ES-I3 (cell line): ENCODE results near the gene MGAT5B.

Experiments used
- H3K36me3 ChIP-seq: 2 replicates; pipeline ENCODE4 v1.6.1; 2013; ENCODE audit warnings: mild to moderate bottlenecking, low read length, control low read depth, moderate library complexity; ENCODE audit not compliant: insufficient read depth
- H3K4me1 ChIP-seq: 2 replicates; pipeline ENCODE4 v1.6.1; 2013; ENCODE audit warnings: mild to moderate bottlenecking, control low read depth, low read length; ENCODE audit not compliant: insufficient read depth
- H3K9ac ChIP-seq: 2 replicates; pipeline ENCODE4 v1.6.1; 2013; ENCODE audit warnings: low read depth, mild to moderate bottlenecking, low read length, moderate library complexity
- H3K9me3 ChIP-seq: 2 replicates; pipeline ENCODE4 v1.6.1; 2013; ENCODE audit warnings: mild to moderate bottlenecking, low read length, moderate library complexity; ENCODE audit not compliant: control insufficient read depth, insufficient read depth

MGAT5B gene

GRCh38 chr17:76878568-76878967, 10.4 kb downstream of the MGAT5B start:
- H3K4me1 ChIP-seq, result peaks cover 9% of the 10 kb centered on the region; the same call in 1 of the 2 replicates
- H3K36me3 ChIP-seq, result no peaks in the 10 kb centered on the region; the same call in 1 of the 2 replicates

DNA sequence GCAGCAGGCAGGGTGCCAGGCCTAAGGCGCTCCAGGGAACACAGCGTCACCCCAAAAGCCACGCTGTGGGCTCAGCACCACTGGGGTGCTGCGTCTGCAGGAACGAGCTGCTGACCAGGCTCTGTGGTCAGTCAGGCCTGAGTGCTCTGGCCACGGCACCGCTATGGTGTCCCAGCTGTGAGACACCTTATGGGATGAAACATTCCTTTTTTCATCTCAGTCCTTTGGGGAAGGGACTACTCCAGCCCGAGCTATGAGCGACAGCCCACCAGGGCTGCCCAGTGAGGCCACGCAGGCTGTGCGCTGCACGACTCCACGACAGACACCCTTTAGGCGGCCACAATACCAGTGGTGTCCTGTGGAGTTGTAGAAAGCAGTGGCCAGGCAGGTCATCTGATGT, 11.1 kb downstream of the MGAT5B start:
- Histone ChIP-seq H3K4me1 (peaks cover 9% of the 10 kb centered on the region; the same call in 1 of the 2 replicates), H3K36me3 (no peaks in the 10 kb centered on the region; the same call in 1 of the 2 replicates), H3K9ac (no peak overlapping the region), H3K9me3 (no peaks in the 10 kb centered on the region)

More at GRCh38 chr17:76878568-76878967, 10.4 kb downstream of the MGAT5B start:
- Histone ChIP-seq H3K9ac (no peak overlapping the region), H3K9me3 (no peaks in the 10 kb centered on the region)

DNA sequence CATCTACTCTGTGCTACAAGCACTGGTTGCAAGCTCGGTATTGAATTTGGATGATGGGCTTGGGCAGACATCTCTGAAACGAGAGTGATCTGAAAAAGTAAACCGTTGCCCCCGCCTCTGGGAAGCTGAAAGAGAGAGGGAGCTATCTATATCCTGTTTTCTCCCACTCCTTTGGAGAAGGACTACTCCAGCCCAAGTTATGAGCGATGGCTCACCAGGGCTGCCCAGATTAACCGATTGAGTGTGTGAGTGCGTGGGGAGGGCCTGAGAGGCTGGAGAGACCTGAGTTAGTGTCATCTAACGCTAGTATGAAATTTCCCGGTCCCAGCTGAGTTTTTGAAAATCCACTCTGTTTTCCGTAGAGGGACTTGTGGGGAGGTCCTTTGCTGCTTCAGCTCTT, 11.5 kb downstream of the MGAT5B start:
- Histone ChIP-seq H3K9me3 (no peaks in the 10 kb centered on the region), H3K9ac (no peak overlapping the region), H3K36me3 (no peaks in the 10 kb centered on the region; the same call in 1 of the 2 replicates), H3K4me1 (peaks cover 9% of the 10 kb centered on the region; the same call in 1 of the 2 replicates)

DNA sequence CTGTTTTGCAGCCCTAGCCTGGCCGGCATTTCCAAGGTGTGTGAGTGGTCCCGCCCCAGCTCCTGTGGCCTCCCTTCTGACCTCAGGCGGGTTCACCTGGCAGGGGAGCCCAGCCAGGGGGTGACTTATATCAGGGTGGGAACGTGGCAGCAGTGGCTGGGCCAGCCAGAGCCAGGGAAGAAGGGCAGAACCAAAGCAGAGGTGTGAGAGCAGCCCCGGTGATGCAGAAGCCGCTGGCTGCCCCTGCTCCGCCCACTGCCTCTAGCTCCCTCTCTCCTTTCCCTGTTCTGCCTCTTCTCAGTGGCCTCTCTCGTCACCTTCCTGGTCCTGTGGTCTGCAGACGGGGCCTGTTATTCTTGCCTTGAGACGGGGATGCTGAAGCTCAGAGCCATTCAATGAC, 12.1 kb downstream of the MGAT5B start:
- Histone ChIP-seq H3K9me3 (no peaks in the 10 kb centered on the region), H3K36me3 (no peaks in the 10 kb centered on the region; the same call in 1 of the 2 replicates), H3K4me1 (peaks cover 13% of the 10 kb centered on the region; the same call in 1 of the 2 replicates), H3K9ac (no peak overlapping the region)

DNA sequence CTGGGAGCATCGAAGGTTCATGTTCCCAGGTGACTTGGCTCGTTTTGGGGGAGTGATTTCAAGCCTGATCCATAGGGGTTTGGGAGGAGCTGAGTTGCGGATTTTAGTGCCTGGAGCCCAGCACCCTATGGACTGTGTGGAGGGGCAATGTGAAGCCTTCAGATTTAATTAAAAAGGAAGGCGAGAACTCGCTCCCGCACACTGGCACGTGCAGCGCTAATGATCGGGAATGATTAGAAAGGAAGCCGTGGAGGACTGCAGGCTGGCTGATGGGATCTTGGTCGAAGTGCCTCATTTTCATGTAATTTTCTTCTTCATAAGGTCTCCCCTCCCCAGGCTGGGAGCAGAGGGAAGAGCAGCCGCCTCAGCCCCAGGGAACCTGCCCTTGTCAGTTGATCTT, 12.8 kb downstream of the MGAT5B start:
- Histone ChIP-seq H3K4me1 (peaks cover 20% of the 10 kb centered on the region), H3K9ac (no peak overlapping the region), H3K36me3 (no peaks in the 10 kb centered on the region; the same call in 1 of the 2 replicates), H3K9me3 (no peaks in the 10 kb centered on the region)

DNA sequence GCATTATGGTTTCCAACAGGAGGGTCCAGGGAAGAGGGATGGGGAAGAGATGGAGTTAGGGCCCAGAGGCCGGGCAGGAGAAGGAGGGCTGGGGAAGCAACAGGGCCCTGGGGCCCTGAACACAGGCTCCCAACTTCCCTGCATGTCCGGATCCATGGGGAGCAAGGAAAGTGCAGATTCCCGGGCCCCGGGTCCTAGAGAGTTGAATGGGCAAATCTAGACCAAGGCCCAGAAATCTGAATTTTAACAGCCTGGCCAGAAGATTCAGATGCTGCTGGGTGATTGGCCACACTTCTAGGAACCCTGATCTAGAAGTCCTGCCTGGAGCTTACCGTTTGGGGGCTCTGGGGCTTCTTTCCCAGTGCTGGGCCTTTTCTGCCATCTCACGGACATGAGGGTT, 13.2 kb downstream of the MGAT5B start:
- H3K4me1 ChIP-seq, result peaks cover 20% of the 10 kb centered on the region
- H3K9me3 ChIP-seq, result no peaks in the 10 kb centered on the region
- no peak overlapping the region for H3K9ac ChIP-seq
- H3K36me3 ChIP-seq, result no peaks in the 10 kb centered on the region; the same call in 1 of the 2 replicates

DNA sequence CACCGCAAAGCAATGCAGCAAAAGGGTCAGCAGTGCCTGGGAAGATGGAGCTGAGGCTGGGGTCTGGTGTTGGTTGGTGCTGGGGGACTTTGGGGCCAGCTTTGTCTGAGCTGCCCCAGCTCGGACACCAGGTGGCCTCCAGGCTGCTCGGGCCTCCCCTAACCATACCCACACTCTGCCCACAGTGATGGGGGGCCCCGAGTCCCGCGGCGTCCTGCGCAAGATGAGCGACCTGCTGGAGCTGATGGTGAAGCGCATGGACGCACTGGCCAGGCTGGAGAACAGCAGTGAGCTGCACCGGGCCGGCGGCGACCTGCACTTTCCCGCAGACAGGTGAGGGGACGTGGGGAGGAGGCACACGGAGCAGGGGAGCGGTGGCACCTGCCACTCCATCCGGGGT, 13.8 kb downstream of the MGAT5B start:
- no peak overlapping the region for H3K9ac ChIP-seq
- H3K4me1 ChIP-seq, result peaks cover 20% of the 10 kb centered on the region
- no peaks in the 10 kb centered on the region; the same call in 1 of the 2 replicates for H3K36me3 ChIP-seq
- H3K9me3 ChIP-seq, result no peaks in the 10 kb centered on the region

DNA sequence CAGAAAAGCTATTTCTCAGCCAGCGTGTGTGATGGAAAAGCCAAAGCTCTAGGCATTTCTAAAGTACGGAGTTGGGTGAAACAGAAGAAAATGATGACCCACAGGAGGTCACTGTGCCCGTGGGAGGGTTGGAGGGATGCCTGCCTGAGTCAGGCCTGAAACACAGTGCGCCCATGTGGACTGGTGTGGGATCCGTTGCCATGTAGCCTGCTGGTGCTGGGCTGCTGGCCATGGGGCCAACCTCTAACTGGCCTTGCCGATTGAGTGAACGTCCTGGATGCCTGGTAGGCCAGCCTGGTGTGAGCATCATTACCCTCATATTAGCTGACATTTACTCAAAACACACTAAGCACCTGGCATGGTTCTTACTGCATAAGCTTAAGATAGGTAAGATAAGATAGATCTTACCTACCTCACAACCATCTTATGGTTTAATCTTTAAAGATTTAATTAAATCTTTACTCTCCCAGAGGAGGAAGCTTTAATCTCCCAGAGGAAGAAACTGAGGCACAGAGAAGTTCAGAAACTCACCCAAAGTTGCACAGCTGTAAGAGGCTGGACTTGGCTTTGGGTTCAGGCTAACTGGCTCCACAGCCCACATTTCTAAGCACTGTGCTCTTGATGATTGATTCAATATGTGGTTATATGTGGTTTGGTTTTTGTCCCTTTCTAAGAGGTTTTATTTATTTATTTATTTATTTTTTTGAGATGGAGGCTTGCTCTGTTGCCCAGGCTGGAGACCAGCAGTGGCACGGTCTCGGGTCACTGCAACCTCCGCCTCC, 15.7 kb downstream of the MGAT5B start:
- no peaks in the 10 kb centered on the region for H3K9me3 ChIP-seq
- H3K36me3 ChIP-seq, result no peaks in the 10 kb centered on the region; the same call in 1 of the 2 replicates
- peaks cover 20% of the 10 kb centered on the region for H3K4me1 ChIP-seq
- H3K9ac ChIP-seq, result no peak overlapping the region

GRCh38 chr17:76884995-76885893, 17.0 kb downstream of the MGAT5B start:
- Histone ChIP-seq H3K9me3 (no peaks in the 10 kb centered on the region), H3K9ac (peak overlapping the region; percentile 33), H3K4me1 (peaks cover 12% of the 10 kb centered on the region), H3K36me3 (no peaks in the 10 kb centered on the region; the same call in 1 of the 2 replicates)

DNA sequence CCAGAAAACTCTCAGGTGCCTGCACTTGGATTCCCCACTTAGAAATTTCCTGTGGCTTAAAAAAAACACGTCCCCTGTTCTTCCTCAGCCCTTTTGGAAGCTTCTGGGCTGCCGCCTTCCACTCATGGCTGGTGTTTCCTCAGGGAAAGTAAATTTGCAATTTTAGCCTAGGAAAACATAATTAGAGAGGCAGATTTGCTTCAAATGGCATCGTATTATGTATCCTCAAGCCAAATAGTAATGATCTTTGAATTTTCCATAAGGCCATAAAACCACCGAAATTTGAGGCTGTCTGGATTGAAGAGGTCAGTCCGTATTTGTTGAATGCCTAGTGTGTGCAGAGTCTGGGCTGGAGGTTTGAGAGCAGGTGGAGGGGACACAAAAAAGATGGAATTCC, 17.7 kb downstream of the MGAT5B start:
- Histone ChIP-seq H3K9ac (no peak overlapping the region), H3K4me1 (peaks cover 12% of the 10 kb centered on the region), H3K9me3 (no peaks in the 10 kb centered on the region), H3K36me3 (no peaks in the 10 kb centered on the region; the same call in 1 of the 2 replicates)

DNA sequence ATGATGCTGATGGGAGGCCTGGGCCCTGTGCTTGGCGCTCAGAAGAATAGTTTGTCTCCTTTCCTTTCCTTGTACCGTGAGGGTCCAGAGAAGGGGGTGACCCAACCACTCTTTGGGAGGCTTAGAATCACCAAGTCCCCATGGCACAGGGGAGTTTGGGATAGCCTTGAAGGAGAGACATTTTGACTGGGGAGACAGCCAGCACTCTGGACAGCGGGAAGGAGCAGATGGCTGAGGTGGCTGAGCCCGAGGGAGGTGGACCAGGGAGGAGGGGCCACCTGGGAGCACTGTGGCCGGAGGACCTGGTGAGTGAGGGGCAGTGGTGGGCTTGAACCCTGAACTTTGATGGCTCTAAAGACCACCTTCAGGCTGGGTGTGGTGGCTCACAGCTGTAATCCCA, 18.2 kb downstream of the MGAT5B start:
- no peaks in the 10 kb centered on the region for H3K9me3 ChIP-seq
- peaks cover 12% of the 10 kb centered on the region for H3K4me1 ChIP-seq
- no peak overlapping the region for H3K9ac ChIP-seq
- no peaks in the 10 kb centered on the region; the same call in 1 of the 2 replicates for H3K36me3 ChIP-seq

- peaks cover 12% of the 10 kb centered on the region for H3K4me1 ChIP-seq
- H3K9ac ChIP-seq, result no peak overlapping the region
- no peaks in the 10 kb centered on the region; the same call in 1 of the 2 replicates for H3K36me3 ChIP-seq
- no peaks in the 10 kb centered on the region for H3K9me3 ChIP-seq
Observed at GRCh38 chr17:76887802-76888201, 19.6 kb downstream of the MGAT5B start.

DNA sequence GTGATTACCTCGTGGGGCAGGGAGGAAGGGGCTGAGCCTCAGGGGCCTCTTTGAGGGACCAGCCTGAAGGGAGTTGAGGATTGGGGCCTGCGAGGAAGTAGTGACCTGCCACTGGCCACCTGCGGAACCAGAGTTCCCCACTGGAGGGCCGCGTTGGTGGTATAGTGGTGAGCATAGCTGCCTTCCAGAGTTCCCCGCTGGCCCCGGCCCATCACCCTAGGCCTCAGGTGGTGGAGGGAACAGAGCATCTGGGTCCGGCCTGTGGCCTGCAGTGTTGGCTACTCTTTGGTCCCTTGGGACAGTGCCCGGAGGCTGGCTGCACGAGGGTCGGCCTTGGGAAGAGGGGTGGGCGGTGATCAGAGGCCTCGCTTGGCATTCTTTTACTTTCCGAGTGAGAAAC, 20.5 kb downstream of the MGAT5B start:
- no peaks in the 10 kb centered on the region for H3K9me3 ChIP-seq
- no peaks in the 10 kb centered on the region for H3K36me3 ChIP-seq
- no peak overlapping the region for H3K9ac ChIP-seq
- H3K4me1 ChIP-seq, result peaks cover 12% of the 10 kb centered on the region

DNA sequence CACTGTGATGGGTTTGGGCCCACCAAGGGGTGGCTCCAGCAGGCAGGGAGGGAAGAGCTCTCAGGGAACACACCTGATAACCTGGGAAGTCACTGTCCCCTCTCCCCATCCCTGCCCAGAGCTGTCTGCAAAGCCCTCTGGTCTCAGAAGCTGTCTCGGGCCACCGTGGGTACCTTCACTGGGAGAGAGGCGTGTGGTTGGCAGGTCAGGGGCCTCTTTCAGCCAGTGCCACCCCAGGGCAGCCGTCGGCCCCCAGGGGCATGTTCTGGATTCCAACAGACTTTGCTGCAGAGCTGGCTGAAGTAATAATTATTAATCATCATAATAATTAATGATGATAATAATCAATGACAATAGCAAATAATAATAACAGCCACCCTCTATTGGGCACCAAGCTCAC, 21.1 kb downstream of the MGAT5B start:
- no peaks in the 10 kb centered on the region for H3K36me3 ChIP-seq
- H3K4me1 ChIP-seq, result peaks cover 12% of the 10 kb centered on the region
- no peak overlapping the region for H3K9ac ChIP-seq
- H3K9me3 ChIP-seq, result no peaks in the 10 kb centered on the region
